Liver (tissue), 9 donors: ENCODE measurements around the gene KDM5B. TPM values are rescaled to one million over a fixed set of nuclear protein-coding genes. Genes with fewer than 3 reads are reported as not detected.

ENCODE experiments used
- DNase-seq: peaks from one replicate; pipeline ENCODE4 v3.0.0-alpha.2; 2017; ENCODE audit warnings: low spot score
- H3K27ac ChIP-seq, 2 donors: one replicate each; pipeline ENCODE4 v1.7.0; 2013; ENCODE audit warnings: inconsistent platforms in 2 of 2, low read length in 2 of 2, control low read depth in 1 of 2, low read depth in 1 of 2, mild to moderate bottlenecking in 1 of 2
- H3K27me3 ChIP-seq, 4 donors: one replicate each; pipeline versions ENCODE4 v1.6.1 to v1.7.0; 2013; ENCODE audit warnings: low read length in 3 of 4, inconsistent platforms in 1 of 4, mild to moderate bottlenecking in 1 of 4, moderate library complexity in 1 of 4; ENCODE audit not compliant: control insufficient read depth in 4 of 4, insufficient read depth in 4 of 4
- H3K36me3 ChIP-seq, 4 donors: one replicate each; pipeline versions ENCODE4 v1.6.1 to v1.7.0; 2013; ENCODE audit warnings: low read length in 3 of 4, mild to moderate bottlenecking in 3 of 4, low read depth in 1 of 4, moderate library complexity in 1 of 4; ENCODE audit not compliant: control insufficient read depth in 4 of 4, insufficient read depth in 3 of 4
- H3K4me1 ChIP-seq, 4 donors: one replicate each; pipeline versions ENCODE4 v1.6.1 to v1.7.0; 2013; ENCODE audit warnings: low read length in 3 of 4, mild to moderate bottlenecking in 3 of 4, moderate library complexity in 1 of 4; ENCODE audit not compliant: control insufficient read depth in 4 of 4, insufficient read depth in 4 of 4
- H3K4me3 ChIP-seq, 3 donors: one replicate each; pipeline versions ENCODE4 v1.6.1 to v1.7.0; 2013; ENCODE audit warnings: low read length in 3 of 3, control low read depth in 1 of 3, low read depth in 1 of 3, mild to moderate bottlenecking in 1 of 3
- H3K9ac ChIP-seq, 2 donors: one replicate each; pipeline ENCODE4 v1.7.0; 2013; ENCODE audit warnings: low read length in 2 of 2, mild to moderate bottlenecking in 2 of 2, moderate library complexity in 2 of 2, control low read depth in 1 of 2, low read depth in 1 of 2
- H3K9me3 ChIP-seq, 4 donors: one replicate each; pipeline versions ENCODE4 v1.6.1 to v1.7.0; 2013; ENCODE audit warnings: low read length in 3 of 4; ENCODE audit not compliant: control insufficient read depth in 4 of 4
- EGR1 ChIP-seq, 2 donors: IDR thresholded peaks; 2 replicates each; pipeline ENCODE4 v1.6.1; 2016 to 2018; ENCODE audit warnings: antibody characterized with exemption in 2 of 2, low read depth in 2 of 2
- FOXA1 ChIP-seq: IDR thresholded peaks from 2 replicates; pipeline ENCODE4 v1.6.1; 2016; ENCODE audit warnings: antibody characterized with exemption
- GABPA ChIP-seq, 2 donors: IDR thresholded peaks in 1 of 2; conservative IDR thresholded peaks in 1 of 2; 2 replicates each; pipeline ENCODE4 v1.6.1; 2016; ENCODE audit warnings: antibody characterized with exemption in 2 of 2, mild to moderate bottlenecking in 1 of 2, moderate library complexity in 1 of 2
- HNF4A ChIP-seq, 2 donors: conservative IDR thresholded peaks; 2 replicates each; pipeline ENCODE4 v1.6.1; 2016; ENCODE audit warnings: antibody characterized with exemption in 2 of 2, mild to moderate bottlenecking in 2 of 2
- MAX ChIP-seq: IDR thresholded peaks from 2 replicates; pipeline ENCODE4 v1.6.1; 2016; ENCODE audit warnings: antibody characterized with exemption
- REST ChIP-seq: IDR thresholded peaks from 2 replicates; pipeline ENCODE4 v1.6.1; 2016; ENCODE audit warnings: antibody characterized with exemption, mild to moderate bottlenecking
- RXRA ChIP-seq, 2 donors: IDR thresholded peaks; 2 replicates each; pipeline ENCODE4 v1.6.1; 2017 to 2018; ENCODE audit warnings: antibody characterized with exemption in 2 of 2, mild to moderate bottlenecking in 1 of 2
- SP1 ChIP-seq: IDR thresholded peaks from 2 replicates; pipeline ENCODE4 v1.6.1; 2018; ENCODE audit warnings: antibody characterized with exemption, mild to moderate bottlenecking
- YY1 ChIP-seq: IDR thresholded peaks from 2 replicates; pipeline ENCODE4 v1.6.1; 2016; ENCODE audit warnings: antibody characterized with exemption, mild to moderate bottlenecking
- ZBTB33 ChIP-seq: IDR thresholded peaks from 2 replicates; pipeline ENCODE4 v1.6.1; 2016; ENCODE audit warnings: antibody characterized with exemption
- WGBS: extraction: QIAGEN DNeasy Blood & Tissue Kit; methylation state at CpG from one replicate; pipeline ENCODE4 v1.1.7; 2013; 5-methylcytosine and 5-hydroxymethylcytosine counted together
- polyA plus RNA-seq, 2 donors: library from polyadenylated mRNA; stranded (reverse) in 1 of 2; unstranded in 1 of 2; fragments of 200-250 nt in 1 of 2; fragments of >200 nt in 1 of 2; fragmentation: Nextera tagmentation in 1 of 2; extraction: Ambion mirVana in 1 of 2; gene quantifications; one replicate each; pipeline versions ENCODE4 v1.2.1 to v1.2.3, GENCODE V29; 2013 to 2015
- total RNA-seq, 2 donors: library from RNA; depleted of rRNA; stranded (reverse); fragments of >200 nt; gene quantifications; one replicate each; pipeline ENCODE4 v1.2.3, GENCODE V29; 2014
- donor health status: healthy.
- donor health status: healthy.
- donor health status: healthy.
- donor health status: healthy.
- donor health status: healthy.

The KDM5B gene
- total and polyA plus RNA-seq, 4 donors: 3.4 to 33.7 (median 14.8) TPM

- Histone ChIP-seq H3K27me3 (no peaks in the 10 kb centered on the region), H3K9ac (peak overlapping the region in 1 of 2 donors; percentile 72), H3K27ac (peak overlapping the region; percentile 14 to 57), H3K4me1 (peaks cover 1 to 26% (median 18%) of the 10 kb centered on the region in 4 donors), H3K9me3 (no peaks in the 10 kb centered on the region), H3K36me3 (no peaks in the 10 kb centered on the region), H3K4me3 (peak overlapping the region; percentile 70 to 92 (median 86))
- DNase-seq: no peak
- WGBS: 9% methylated on average over 13 of the region's 13 CpGs
- no peak for TF ChIP-seq GABPA (IDR thresholded peaks at IDR 0.05 in 1 of 2, conservative IDR thresholded peaks at IDR 0.05 in 1 of 2)
These were observed 2.0 kb upstream of the KDM5B start for GRCh38 chr1:202810193-202810614.

- H3K27ac ChIP-seq: no peak overlapping the region
- no peaks in the 10 kb centered on the region for H3K36me3 ChIP-seq
- H3K4me3 ChIP-seq: peak overlapping the region in 1 of 3 donors; percentile 86
- H3K9ac ChIP-seq: no peak overlapping the region
- WGBS: 55% methylated on average over 15 of the region's 15 CpGs
- no peak for TF ChIP-seq SP1
- TF ChIP-seq RXRA (IDR thresholded peaks at IDR 0.05): no peak
- TF ChIP-seq HNF4A (conservative IDR thresholded peaks at IDR 0.05): no peak
- no peak for TF ChIP-seq ZBTB33
- no peak for TF ChIP-seq REST
- no peak for TF ChIP-seq EGR1 (IDR thresholded peaks at IDR 0.05; ENCODE audit: low read depth in 2 of 2)
- H3K9me3 ChIP-seq: no peaks in the 10 kb centered on the region
- H3K4me1 ChIP-seq: peaks cover 1 to 26% (median 18%) of the 10 kb centered on the region in 4 donors
- DNase-seq: no peak
- H3K27me3 ChIP-seq: no peaks in the 10 kb centered on the region
These were observed 1.5 kb upstream of the KDM5B start for GRCh38 chr1:202809597-202810159.

- Histone ChIP-seq H3K4me1 (peaks cover 1 to 26% (median 18%) of the 10 kb centered on the region in 4 donors), H3K27me3 (no peaks in the 10 kb centered on the region), H3K4me3 (peak overlapping the region; percentile 82 to 99 (median 98)), H3K27ac (peak overlapping the region; percentile 60 to 72), H3K9ac (peak overlapping the region in 1 of 2 donors; percentile 79), H3K36me3 (no peaks in the 10 kb centered on the region), H3K9me3 (no peaks in the 10 kb centered on the region)
- WGBS: under 1% methylated on average over 45 of the region's 45 CpGs
- no peak for TF ChIP-seq FOXA1
- no peak for TF ChIP-seq ZBTB33
- no peak for TF ChIP-seq RXRA (IDR thresholded peaks at IDR 0.05)
- no peak for TF ChIP-seq YY1
- no peak for TF ChIP-seq EGR1 (IDR thresholded peaks at IDR 0.05; ENCODE audit: low read depth in 2 of 2)
- TF ChIP-seq GABPA (IDR thresholded peaks at IDR 0.05 in 1 of 2, conservative IDR thresholded peaks at IDR 0.05 in 1 of 2): no peak
- TF ChIP-seq MAX: no peak
- DNase-seq: peak; percentile 51
These were observed 733 bp downstream of the KDM5B start for GRCh38 chr1:202807451-202807925.
